HTERT RPE-1 (cell line): ENCODE results near the gene AOAH.

ENCODE experiments used
- in situ Hi-C: fragments of 300-500 bp; cut with MboI; formaldehyde crosslinking; loops from 4 replicates; pipeline ENCODE4 v1.14.3; 2020; ENCODE audit warnings: low sequenced_read_pairs

The AOAH gene

GRCh38 chr7:36723951-36724664 is at the start of gene AOAH:
AOAH (minus strand) TSS chr7:36724494; CDS start chr7:36724148, 346 bp downstream.
- in situ Hi-C loops = no loop called here

GRCh38 chr7:36766451-36766850 is 42.2 kb upstream of the AOAH start:
- in situ Hi-C loops = no loop called here

GRCh38 chr7:36765605-36766004 is 41.3 kb upstream of the AOAH start:
- in situ Hi-C loops = no loop called here

GRCh38 chr7:36764929-36765328 is 40.6 kb upstream of the AOAH start:
- in situ Hi-C loops = no loop called here

GRCh38 chr7:36763132-36763816 is 39.0 kb upstream of the AOAH start:
- in situ Hi-C loops = no loop called here

- in situ Hi-C loops = no loop called here
These were observed 38.1 kb upstream of the AOAH start for GRCh38 chr7:36762394-36762793.

GRCh38 chr7:36761835-36762234 is 37.5 kb upstream of the AOAH start:
- in situ Hi-C loops = no loop called here

GRCh38 chr7:36760856-36761762 is 36.8 kb upstream of the AOAH start:
- in situ Hi-C loops = no loop called here

GRCh38 chr7:36758879-36759278 is 34.6 kb upstream of the AOAH start:
- in situ Hi-C loops = no loop called here

- in situ Hi-C loops = no loop called here
These were observed 31.2 kb upstream of the AOAH start for GRCh38 chr7:36755484-36755883.

GRCh38 chr7:36752026-36752711 is 27.9 kb upstream of the AOAH start:
- in situ Hi-C loops = no loop called here

GRCh38 chr7:36750451-36750850 is 26.2 kb upstream of the AOAH start:
- in situ Hi-C loops = no loop called here

GRCh38 chr7:36749282-36749960 is 25.1 kb upstream of the AOAH start:
- in situ Hi-C loops = no loop called here

- in situ Hi-C loops = no loop called here
These were observed 23.8 kb upstream of the AOAH start for GRCh38 chr7:36748017-36748487.

GRCh38 chr7:36747280-36748016 is 23.2 kb upstream of the AOAH start:
- in situ Hi-C loops = no loop called here

GRCh38 chr7:36746347-36746746 is 22.1 kb upstream of the AOAH start:
- in situ Hi-C loops = no loop called here

- in situ Hi-C loops = no loop called here
These were observed 18.8 kb upstream of the AOAH start for GRCh38 chr7:36742911-36743775.

- in situ Hi-C loops = no loop called here
These were observed 17.6 kb upstream of the AOAH start for GRCh38 chr7:36741866-36742265.

- in situ Hi-C loops = no loop called here
These were observed 15.1 kb upstream of the AOAH start for GRCh38 chr7:36739351-36739750.
